Calu3 (cell line): ENCODE data around the gene PAK6. TPM values are rescaled to one million over a fixed set of nuclear protein-coding genes. Genes with fewer than 3 reads are reported as not detected.

Source experiments
- BruUV-seq: library from RNA; stranded (reverse); fragments of 400-500 nt; replicated peaks from 2 replicates; lab custom pipeline; 2021; lab: Mats Ljungman, UMichigan
- CTCF ChIA-PET: fragments of 300-600 bp; sonication (Branson Sonifier 250); formaldehyde crosslinking; loops from one replicate; lab custom pipeline; 2022; ENCODE audit warnings: antibody characterized with exemption; lab: Charles Lee
- DNase-seq: peaks from one replicate; pipeline ENCODE4 v3.0.0; 2022
- H3K27ac Mint-ChIP-seq: one replicate; pipeline ENCODE4 v1.8.0; 2022; ENCODE audit warnings: mixed read lengths; ENCODE audit not compliant: unreplicated experiment
- H3K27me3 Mint-ChIP-seq: one replicate; pipeline ENCODE4 v1.8.0; 2022; ENCODE audit warnings: mixed read lengths; ENCODE audit not compliant: unreplicated experiment
- H3K36me3 Mint-ChIP-seq: one replicate; pipeline ENCODE4 v1.8.0; 2022; ENCODE audit warnings: mild to moderate bottlenecking, moderate library complexity, mixed read lengths; ENCODE audit not compliant: insufficient read depth, unreplicated experiment
- H3K4me1 Mint-ChIP-seq: one replicate; pipeline ENCODE4 v1.8.0; 2022; ENCODE audit warnings: mild to moderate bottlenecking, low read depth, mixed read lengths; ENCODE audit not compliant: unreplicated experiment
- H3K4me3 Mint-ChIP-seq: one replicate; pipeline ENCODE4 v1.8.0; 2022; ENCODE audit warnings: mild to moderate bottlenecking, low read depth, moderate library complexity, mixed read lengths; ENCODE audit not compliant: unreplicated experiment
- H3K9me3 Mint-ChIP-seq: one replicate; pipeline ENCODE4 v1.8.0; 2022; ENCODE audit warnings: low read depth, mixed read lengths; ENCODE audit not compliant: unreplicated experiment
- intact Hi-C: fragments of 100-400 bp; cut with micrococcal nuclease; formaldehyde crosslinking; loops from one replicate; pipeline ENCODE4 v1.10.0; 2022; ENCODE audit not compliant: unreplicated experiment
- total RNA-seq: library from RNA; stranded (reverse); gene quantifications from 2 replicates; pipeline ENCODE4 v1.2.3, GENCODE V29; 2022
- TF ChIP-seq, protein P1 (sequence below): fragments of 200-600 bp; IDR thresholded peaks from one replicate; pipeline ENCODE4 v1.8.0; 2022; ENCODE audit warnings: antibody characterized with exemption; ENCODE audit not compliant: unreplicated experiment

Gene PAK6
- total RNA-seq, 1 experiment from 2014 or later = 7.1 TPM

- no TSS peak for BruUV-seq
- Mint-ChIP-seq H3K36me3 (peaks cover 9% of the 10 kb centered on the region), H3K27ac (no peak overlapping the region), H3K4me1 (peaks cover 12% of the 10 kb centered on the region), H3K4me3 (no peak overlapping the region), H3K27me3 (no peaks in the 10 kb centered on the region), H3K9me3 (no peaks in the 10 kb centered on the region)
- intact Hi-C loops = no loop called here
- CTCF ChIA-PET = no interaction called here
- TF ChIP-seq, protein P1, sequence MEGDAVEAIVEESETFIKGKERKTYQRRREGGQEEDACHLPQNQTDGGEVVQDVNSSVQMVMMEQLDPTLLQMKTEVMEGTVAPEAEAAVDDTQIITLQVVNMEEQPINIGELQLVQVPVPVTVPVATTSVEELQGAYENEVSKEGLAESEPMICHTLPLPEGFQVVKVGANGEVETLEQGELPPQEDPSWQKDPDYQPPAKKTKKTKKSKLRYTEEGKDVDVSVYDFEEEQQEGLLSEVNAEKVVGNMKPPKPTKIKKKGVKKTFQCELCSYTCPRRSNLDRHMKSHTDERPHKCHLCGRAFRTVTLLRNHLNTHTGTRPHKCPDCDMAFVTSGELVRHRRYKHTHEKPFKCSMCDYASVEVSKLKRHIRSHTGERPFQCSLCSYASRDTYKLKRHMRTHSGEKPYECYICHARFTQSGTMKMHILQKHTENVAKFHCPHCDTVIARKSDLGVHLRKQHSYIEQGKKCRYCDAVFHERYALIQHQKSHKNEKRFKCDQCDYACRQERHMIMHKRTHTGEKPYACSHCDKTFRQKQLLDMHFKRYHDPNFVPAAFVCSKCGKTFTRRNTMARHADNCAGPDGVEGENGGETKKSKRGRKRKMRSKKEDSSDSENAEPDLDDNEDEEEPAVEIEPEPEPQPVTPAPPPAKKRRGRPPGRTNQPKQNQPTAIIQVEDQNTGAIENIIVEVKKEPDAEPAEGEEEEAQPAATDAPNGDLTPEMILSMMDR = no peak
- DNase-seq = no peak
Observed at GRCh38 chr15:40286794-40287193, 47.9 kb downstream of the PAK6 start.

DNA sequence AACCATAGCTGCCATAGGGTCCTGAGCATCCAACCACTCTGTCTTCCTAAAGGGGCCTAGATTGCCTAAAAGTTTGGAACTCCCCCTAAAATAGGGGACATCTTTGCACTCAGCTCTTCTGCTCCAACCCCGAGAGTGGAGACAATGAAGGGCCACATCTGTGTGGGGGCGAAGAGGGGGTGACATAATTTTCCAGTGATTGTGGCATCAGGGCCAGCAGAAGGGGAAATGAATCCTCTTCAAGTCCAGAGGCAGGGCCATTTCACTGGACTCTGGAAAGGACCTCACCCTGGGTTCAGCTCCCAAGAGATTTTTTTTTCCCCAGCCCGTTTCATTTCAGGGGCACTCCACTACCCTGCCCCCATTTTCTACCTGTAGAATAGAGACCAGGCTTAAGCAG is 48.6 kb downstream of the PAK6 start:
- CTCF ChIA-PET = no interaction called here
- H3K27me3 Mint-ChIP-seq = no peaks in the 10 kb centered on the region
- H3K4me3 Mint-ChIP-seq = no peak overlapping the region
- peaks cover 9% of the 10 kb centered on the region for H3K36me3 Mint-ChIP-seq
- TF ChIP-seq, protein P1 = no peak
- DNase-seq = no peak
- BruUV-seq = no TSS peak
- no peak overlapping the region for H3K27ac Mint-ChIP-seq
- H3K9me3 Mint-ChIP-seq = no peaks in the 10 kb centered on the region
- peaks cover 12% of the 10 kb centered on the region for H3K4me1 Mint-ChIP-seq
- intact Hi-C loops = no loop called here

GRCh38 chr15:40287968-40288367 is 49.1 kb downstream of the PAK6 start:
- H3K4me1 Mint-ChIP-seq = peaks cover 12% of the 10 kb centered on the region

GRCh38 chr15:40289140-40289775 is 50.4 kb downstream of the PAK6 start:
- peak; percentile 60 for DNase-seq

More at GRCh38 chr15:40287968-40288367, 49.1 kb downstream of the PAK6 start:
- TF ChIP-seq, protein P1 = no peak
- Mint-ChIP-seq H3K27me3 (no peaks in the 10 kb centered on the region), H3K4me3 (no peak overlapping the region), H3K36me3 (peaks cover 9% of the 10 kb centered on the region), H3K27ac (no peak overlapping the region), H3K9me3 (no peaks in the 10 kb centered on the region)
- intact Hi-C loops = no loop called here
- DNase-seq = no peak
- CTCF ChIA-PET = interaction anchor here (2.1 kb wide), 1 partner anchor 21 kb away, joined by 25 read pairs; the partner anchor contains the start of gene PLCB2
- no TSS peak for BruUV-seq

More at GRCh38 chr15:40289140-40289775, 50.4 kb downstream of the PAK6 start:
- Mint-ChIP-seq H3K9me3 (no peaks in the 10 kb centered on the region), H3K27ac (no peak overlapping the region), H3K36me3 (peaks cover 9% of the 10 kb centered on the region), H3K4me3 (no peak overlapping the region), H3K27me3 (no peaks in the 10 kb centered on the region), H3K4me1 (peaks cover 12% of the 10 kb centered on the region)
- intact Hi-C loops = no loop called here
- TF ChIP-seq, protein P1 = no peak
- no TSS peak for BruUV-seq
- CTCF ChIA-PET = interaction anchor here (0.7 to 2.1 kb wide), 7 partner anchors 10 to 132 kb away, joined by 3 to 25 read pairs (median 4); partner anchors contain the start of gene PLCB2
